ENCODE results near the gene SLC2A9. TPM values are rescaled to one million over a fixed set of nuclear protein-coding genes. Genes with fewer than 3 reads are reported as not detected.

SLC2A9 gene
- total and polyA plus RNA-seq, 2 of the 13 experiments (the other 11 are each of a cell fraction or from before 2014, with no cell fraction given), result 36.2 to 42.3 TPM

DNA sequence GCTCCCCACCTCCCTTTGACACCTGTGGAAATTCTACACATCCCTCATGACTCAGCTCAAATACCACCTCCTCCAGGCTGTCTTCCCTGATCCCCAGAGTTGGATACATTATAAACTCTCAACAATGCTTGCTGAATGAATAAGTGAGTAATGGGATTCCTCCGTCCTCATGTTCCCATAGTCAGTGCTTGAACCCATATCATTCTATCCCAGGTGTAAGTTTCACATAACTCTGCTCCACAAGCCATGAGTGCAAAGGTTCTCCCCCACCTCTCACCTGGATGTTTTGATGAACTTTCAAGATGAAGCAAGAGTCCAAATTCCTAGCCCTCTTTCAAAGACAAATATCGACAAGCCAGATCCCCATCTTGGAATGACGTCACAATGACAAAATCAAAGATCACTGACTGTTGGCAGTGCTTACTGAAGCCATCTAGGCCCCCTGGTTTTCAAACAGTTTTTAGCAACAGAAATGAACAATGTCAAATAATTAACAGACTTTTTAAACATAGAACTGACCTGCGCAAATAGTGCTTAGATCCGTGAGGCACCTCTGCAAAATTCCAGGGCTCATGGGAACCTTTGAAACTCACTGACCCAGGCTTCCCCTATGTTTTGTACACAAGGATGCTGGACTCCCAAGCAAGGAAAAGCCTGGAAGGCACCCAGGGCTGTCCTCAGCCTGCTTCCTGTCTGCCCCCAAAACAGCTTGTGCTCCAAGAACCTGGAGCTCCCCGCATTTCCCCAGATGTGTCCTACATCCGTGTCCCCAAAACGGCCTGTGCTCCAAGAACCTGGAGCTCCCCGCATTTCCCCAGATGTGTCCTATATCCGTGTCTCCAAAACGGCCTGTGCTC is 4.0 kb downstream of the SLC2A9 start (continued):
- peak; percentile 21; the same call in 1 of the 2 replicates for TF ChIP-seq CTCF (CRISPR knock-in tag; IDR thresholded peaks at IDR 0.05)
- TF ChIP-seq SALL1 (CRISPR knock-in tag; IDR thresholded peaks at IDR 0.05), result peak; percentile 78; the same call in 1 of the 2 replicates
- TF ChIP-seq, protein P1, sequence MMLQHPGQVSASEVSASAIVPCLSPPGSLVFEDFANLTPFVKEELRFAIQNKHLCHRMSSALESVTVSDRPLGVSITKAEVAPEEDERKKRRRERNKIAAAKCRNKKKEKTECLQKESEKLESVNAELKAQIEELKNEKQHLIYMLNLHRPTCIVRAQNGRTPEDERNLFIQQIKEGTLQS (CRISPR knock-in tag; IDR thresholded peaks at IDR 0.05), result peak; percentile 74; the same call in 1 of the 2 replicates
- TF ChIP-seq ZNF331 (CRISPR knock-in tag; IDR thresholded peaks at IDR 0.05), result peak; percentile 29; the same call in 1 of the 2 replicates
- no peak for TF ChIP-seq EED (CRISPR knock-in tag; IDR thresholded peaks at IDR 0.05)
- TF ChIP-seq ZNF687 (CRISPR knock-in tag; IDR thresholded peaks at IDR 0.05), result peak; percentile 77
- peak; percentile 54 for TF ChIP-seq ZNF770 (CRISPR knock-in tag; IDR thresholded peaks at IDR 0.05)
- peak; percentile 84 for TF ChIP-seq RCOR2 (CRISPR knock-in tag; IDR thresholded peaks at IDR 0.05)
- peak; percentile 64 for TF ChIP-seq MYPOP (CRISPR knock-in tag; IDR thresholded peaks at IDR 0.05)
- TF ChIP-seq ZSCAN31 (CRISPR knock-in tag; IDR thresholded peaks at IDR 0.05; ENCODE audit: low read depth), result 0 out of 2 replicates have a peak, but pooled peaks have one; percentile 29
- no peak for TF ChIP-seq ZNF543 (CRISPR knock-in tag; IDR thresholded peaks at IDR 0.05)
- TF ChIP-seq RFXAP (CRISPR knock-in tag; IDR thresholded peaks at IDR 0.05; ENCODE audit: borderline replicate concordance), result peak; percentile 56; the same call in 1 of the 2 replicates
- peak; percentile 17; the same call in 1 of the 2 replicates for TF ChIP-seq ZMAT3 (CRISPR knock-in tag; conservative IDR thresholded peaks at IDR 0.05)
- no peak for TF ChIP-seq SRSF1 (optimal IDR thresholded peaks at IDR 0.05; ENCODE audit: low read depth, low read length)
- peak; percentile 54; the same call in 1 of the 2 replicates for TF ChIP-seq ZNF703 (CRISPR knock-in tag; IDR thresholded peaks at IDR 0.05; ENCODE audit: borderline replicate concordance)
- peak in 1 of 2 experiments; percentile 45; a peak in 1 of 4 replicates for TF ChIP-seq KLF16 (CRISPR knock-in tag; IDR thresholded peaks at IDR 0.05)
- TF ChIP-seq HIVEP1 (CRISPR knock-in tag; IDR thresholded peaks at IDR 0.05), result peak; percentile 56; the same call in 1 of the 2 replicates
- TF ChIP-seq ZMYM2 (CRISPR knock-in tag; IDR thresholded peaks at IDR 0.05), result peak; percentile 97
- TF ChIP-seq ZFP82 (CRISPR knock-in tag; IDR thresholded peaks at IDR 0.05; ENCODE audit: borderline replicate concordance), result peak; percentile 67; the same call in 1 of the 2 replicates

Data from HepG2 (cell line).